Measurements from ENCODE around the gene CTDSP2.
"Not testable (repeated sequence)": the region's sequence is repeated elsewhere in the genome, so short reads cannot be mapped to it uniquely, and the experiment has no call there.

Gene CTDSP2

GRCh38 chr12:57853864-57854556 lies 7.5 kb upstream of the CTDSP2 start:
- FAIRE-seq = no peak
- no peak for DNase-seq (ENCODE audit: insufficient read length, low spot score)

DNA sequence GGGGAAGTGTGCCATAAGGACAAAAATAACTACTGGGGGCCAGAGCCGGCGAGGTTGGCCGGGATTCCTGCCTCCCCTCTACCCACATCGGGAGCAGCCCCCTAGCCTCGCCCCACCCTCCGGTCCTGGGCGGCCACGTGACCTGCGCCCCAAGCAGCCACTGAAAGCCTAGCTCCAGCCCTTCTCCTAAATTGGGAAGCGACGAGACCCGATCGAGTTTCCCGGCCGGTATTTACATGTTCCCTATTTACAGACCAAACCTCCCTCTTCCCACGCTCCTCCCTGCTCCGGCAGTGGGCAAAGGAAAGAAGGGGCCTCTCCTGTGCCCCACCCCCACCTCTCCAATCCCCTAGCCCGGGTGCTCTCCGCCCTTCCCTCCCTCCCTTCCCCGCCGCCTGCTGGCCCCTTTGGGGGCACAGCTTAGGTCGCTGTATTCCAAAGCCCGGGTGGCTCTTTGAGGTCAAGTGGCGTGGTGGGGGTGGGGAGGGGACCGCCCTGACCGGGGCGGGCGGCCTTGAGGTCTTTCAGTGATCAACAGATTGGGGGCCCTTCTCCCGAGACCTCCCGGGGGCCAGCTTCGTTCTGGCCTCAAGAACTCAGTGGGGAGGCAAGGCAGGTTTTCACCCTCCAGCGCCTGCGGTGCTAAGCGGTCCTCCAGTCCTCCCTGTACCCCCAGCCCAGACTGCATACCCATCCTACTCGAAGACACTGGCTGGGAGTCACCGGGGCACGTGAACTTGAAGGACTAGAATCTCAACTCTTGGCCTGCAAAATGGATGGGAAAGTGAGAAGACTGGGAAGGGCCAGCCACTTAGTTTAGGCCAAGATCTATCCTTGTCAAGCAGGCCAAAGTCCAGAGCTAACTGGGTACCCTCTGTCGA lies 6.3 kb upstream of the CTDSP2 start:
- FAIRE-seq (no peak), DNase-seq (ENCODE audit: insufficient read length, low spot score) (no peak)

DNA sequence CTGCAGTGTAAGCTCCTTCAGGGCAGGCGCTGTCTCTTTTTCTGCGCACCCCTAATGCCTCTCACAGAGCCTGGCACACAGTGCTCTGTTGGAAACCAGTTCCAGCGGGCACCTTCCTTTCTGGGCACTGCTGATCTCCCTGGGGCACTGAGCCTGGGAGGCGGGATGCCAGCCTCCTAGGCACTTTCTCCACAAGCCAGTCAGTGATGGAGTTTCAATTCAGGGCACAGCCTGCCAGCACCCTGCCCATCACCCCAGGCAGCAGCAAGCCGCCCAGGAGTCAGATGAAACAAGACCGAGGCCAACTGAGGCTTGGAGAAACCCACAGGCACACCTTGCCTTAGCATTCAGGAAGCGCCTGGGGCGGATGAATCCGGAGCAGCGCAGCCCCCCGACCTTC lies 5.7 kb upstream of the CTDSP2 start:
- DNase-seq (ENCODE audit: insufficient read length, low spot score) (no peak), FAIRE-seq (no peak)

GRCh38 chr12:57851552-57851951 lies 5.0 kb upstream of the CTDSP2 start:
- DNase-seq (ENCODE audit: insufficient read length, low spot score) = no peak

GRCh38 chr12:57850854-57851430 lies 4.4 kb upstream of the CTDSP2 start:
- DNase-seq (ENCODE audit: insufficient read length, low spot score) = no peak
- FAIRE-seq = no peak

More at GRCh38 chr12:57851552-57851951, 5.0 kb upstream of the CTDSP2 start:
- no peak for FAIRE-seq

DNA sequence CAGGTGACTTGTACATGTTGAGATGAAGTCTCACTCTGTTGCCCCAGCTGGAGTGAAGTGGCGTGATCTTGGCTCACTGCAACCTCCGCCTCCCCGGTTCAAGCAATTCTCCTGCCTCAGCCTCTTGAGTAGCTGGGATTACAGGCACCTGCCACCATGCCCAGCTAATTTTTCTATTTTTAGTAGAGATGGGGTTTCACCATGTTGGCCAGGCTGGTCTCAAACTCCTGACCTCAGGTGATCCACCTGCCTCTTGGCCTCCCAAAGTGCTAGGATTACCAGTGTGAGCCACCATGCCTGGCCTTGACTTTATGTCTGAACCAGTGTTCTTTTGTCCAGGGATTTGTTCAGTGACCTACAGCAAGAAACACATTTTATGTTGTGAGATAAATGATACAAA lies 2.9 kb upstream of the CTDSP2 start:
- DNase-seq (ENCODE audit: insufficient read length, low spot score); FAIRE-seq: not testable (repeated sequence)

GRCh38 chr12:57849035-57849434 lies 2.5 kb upstream of the CTDSP2 start:
- FAIRE-seq (no peak), DNase-seq (ENCODE audit: insufficient read length, low spot score) (no peak)

GRCh38 chr12:57848208-57848607 lies 1.7 kb upstream of the CTDSP2 start:
- DNase-seq (ENCODE audit: insufficient read length, low spot score) (no peak), FAIRE-seq (no peak)

GRCh38 chr12:57846285-57846576 lies 298 bp downstream of the CTDSP2 start:
- no peak for DNase-seq (ENCODE audit: insufficient read length, low spot score)
- FAIRE-seq = no peak

DNA sequence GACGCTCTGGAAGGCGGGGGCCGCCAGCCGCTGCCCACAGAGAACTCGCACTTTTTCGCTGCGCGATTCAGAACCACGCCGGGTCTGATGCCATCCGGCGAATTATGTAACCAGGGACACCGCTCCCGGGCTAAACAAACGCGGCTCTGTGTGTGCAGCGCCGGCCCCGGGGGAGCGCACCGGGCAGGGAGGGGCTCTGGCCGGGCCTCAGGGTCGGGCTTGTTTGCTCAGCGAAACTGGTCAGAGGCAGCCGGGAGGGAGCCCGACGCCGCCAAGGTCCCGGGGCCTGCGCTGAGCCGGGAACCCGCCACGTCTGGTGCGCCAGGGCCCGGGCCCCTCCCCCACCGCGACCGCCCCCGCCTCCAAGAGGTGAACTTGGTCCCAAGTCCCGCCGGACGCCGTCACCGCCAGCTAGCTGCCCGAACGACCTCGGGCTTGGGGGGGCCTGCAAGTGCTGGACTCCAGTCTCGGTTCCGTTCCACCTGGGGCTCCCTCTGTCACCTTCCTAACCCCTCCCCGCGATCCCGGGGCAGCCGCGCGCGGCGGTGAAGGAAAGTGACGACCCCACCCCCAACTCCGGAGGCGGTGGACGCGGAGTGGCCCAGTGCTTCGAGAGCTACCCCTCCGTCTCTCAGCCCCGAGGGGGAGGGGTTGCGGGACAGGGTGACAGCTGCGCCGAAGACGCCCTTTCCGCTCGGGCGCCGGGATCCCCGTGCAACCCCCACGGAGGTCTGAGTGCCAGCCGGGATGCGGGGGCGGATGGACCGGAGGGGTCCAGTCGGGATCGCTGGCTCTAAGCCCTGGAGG lies 848 bp downstream of the CTDSP2 start:
- no peak for FAIRE-seq
- DNase-seq (ENCODE audit: insufficient read length, low spot score) = peak; percentile 31

GRCh38 chr12:57844709-57845477 lies 1.6 kb downstream of the CTDSP2 start:
- FAIRE-seq = no peak
- peak; percentile 58 for DNase-seq (ENCODE audit: insufficient read length, low spot score)

- DNase-seq (ENCODE audit: insufficient read length, low spot score) (no peak), FAIRE-seq (no peak)
Observed at GRCh38 chr12:57842342-57843294, 3.9 kb downstream of the CTDSP2 start.

DNA sequence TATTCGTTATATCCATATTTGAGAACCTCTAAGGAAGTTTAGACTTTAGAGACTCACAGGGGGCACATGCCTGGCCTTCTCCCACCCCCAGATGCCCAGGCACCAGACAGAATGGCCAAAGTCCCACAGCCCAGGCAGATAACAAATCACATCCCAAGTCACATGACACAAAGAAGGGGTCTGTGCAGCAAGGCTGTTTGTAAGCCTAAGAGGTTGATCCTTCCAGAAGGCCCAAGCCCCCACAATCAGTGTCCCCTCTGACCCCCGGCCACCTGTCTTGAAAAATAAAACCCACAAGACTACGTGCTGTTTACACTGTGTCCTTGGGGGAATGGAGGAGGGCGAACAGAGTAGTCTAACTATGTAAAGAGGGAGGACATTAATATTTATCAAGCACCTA lies 5.1 kb downstream of the CTDSP2 start:
- DNase-seq (ENCODE audit: insufficient read length, low spot score) (no peak), FAIRE-seq (no peak)

- DNase-seq (ENCODE audit: insufficient read length, low spot score) (no peak), FAIRE-seq (no peak)
Observed at GRCh38 chr12:57840726-57841125, 5.8 kb downstream of the CTDSP2 start.

- FAIRE-seq (no peak), DNase-seq (ENCODE audit: insufficient read length, low spot score) (no peak)
Observed at GRCh38 chr12:57839996-57840395, 6.5 kb downstream of the CTDSP2 start.

DNA sequence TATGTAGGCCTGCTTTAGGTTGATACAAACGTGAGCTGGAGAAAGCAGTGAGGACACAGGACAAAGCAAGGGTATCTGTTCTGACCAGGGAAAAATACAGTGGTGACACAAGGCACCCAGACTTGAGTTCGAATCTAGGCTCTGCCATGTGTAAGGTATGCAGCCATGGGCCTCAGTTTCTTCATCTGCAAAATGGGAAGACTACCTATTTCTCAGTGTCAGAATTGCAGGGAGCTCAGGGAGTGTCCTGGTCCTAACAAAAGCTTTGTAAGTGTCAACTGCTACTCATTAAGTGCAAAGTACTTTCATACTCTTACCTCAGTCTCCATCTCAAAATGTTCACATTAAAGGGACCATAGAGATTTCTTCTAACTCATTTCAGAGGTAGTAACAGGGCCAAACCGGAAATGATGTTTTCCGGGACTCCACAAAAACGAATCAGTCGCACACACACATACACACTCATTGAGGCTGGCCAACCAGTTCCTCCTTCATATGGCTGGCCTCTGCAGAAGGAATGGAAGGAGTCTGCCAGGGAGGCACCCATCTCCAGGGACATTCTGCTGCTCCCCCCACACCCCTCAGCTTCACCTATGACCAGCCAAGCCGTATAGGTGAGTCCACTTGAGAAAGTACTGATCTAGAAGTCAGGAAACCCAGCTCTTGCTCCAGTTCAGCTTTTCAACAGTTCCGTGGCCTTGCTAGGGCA lies 7.8 kb downstream of the CTDSP2 start:
- DNase-seq (ENCODE audit: insufficient read length, low spot score) (no peak), FAIRE-seq (no peak)

- DNase-seq (ENCODE audit: insufficient read length, low spot score) (peak; percentile 60), FAIRE-seq (no peak)
Observed at GRCh38 chr12:57837864-57838562, 8.5 kb downstream of the CTDSP2 start.

All from HTR-8/SVneo (cell line).